ENCODE results near the gene SIAH3. TPM values are rescaled to one million over a fixed set of nuclear protein-coding genes. Genes with fewer than 3 reads are reported as not detected.

The SIAH3 gene
- total RNA-seq, 2 donors from 2014 or later: not detected

GRCh38 chr13:45892513-45892912, 41.0 kb upstream of the SIAH3 start:
- intact Hi-C loops (cut with DNase I): no loop called here
- Histone ChIP-seq H3K27ac (no peak overlapping the region), H3K4me3 (no peak overlapping the region), H3K9ac (ENCODE audit: low read depth in 2 of 2, low read length in 2 of 2) (no peak overlapping the region), H3K4me1 (no peaks in the 10 kb centered on the region), H3K36me3 (no peaks in the 10 kb centered on the region), H3K9me3 (no peaks in the 10 kb centered on the region), H3K27me3 (no peaks in the 10 kb centered on the region)
- no peak for DNase-seq
- TF ChIP-seq, protein P1, sequence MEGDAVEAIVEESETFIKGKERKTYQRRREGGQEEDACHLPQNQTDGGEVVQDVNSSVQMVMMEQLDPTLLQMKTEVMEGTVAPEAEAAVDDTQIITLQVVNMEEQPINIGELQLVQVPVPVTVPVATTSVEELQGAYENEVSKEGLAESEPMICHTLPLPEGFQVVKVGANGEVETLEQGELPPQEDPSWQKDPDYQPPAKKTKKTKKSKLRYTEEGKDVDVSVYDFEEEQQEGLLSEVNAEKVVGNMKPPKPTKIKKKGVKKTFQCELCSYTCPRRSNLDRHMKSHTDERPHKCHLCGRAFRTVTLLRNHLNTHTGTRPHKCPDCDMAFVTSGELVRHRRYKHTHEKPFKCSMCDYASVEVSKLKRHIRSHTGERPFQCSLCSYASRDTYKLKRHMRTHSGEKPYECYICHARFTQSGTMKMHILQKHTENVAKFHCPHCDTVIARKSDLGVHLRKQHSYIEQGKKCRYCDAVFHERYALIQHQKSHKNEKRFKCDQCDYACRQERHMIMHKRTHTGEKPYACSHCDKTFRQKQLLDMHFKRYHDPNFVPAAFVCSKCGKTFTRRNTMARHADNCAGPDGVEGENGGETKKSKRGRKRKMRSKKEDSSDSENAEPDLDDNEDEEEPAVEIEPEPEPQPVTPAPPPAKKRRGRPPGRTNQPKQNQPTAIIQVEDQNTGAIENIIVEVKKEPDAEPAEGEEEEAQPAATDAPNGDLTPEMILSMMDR (IDR thresholded peaks at IDR 0.05): no peak

- intact Hi-C loops (cut with DNase I): no loop called here
- H3K4me3 ChIP-seq: no peak overlapping the region
- H3K9ac ChIP-seq (ENCODE audit: low read depth in 2 of 2, low read length in 2 of 2): no peak overlapping the region
- no peaks in the 10 kb centered on the region for H3K36me3 ChIP-seq
- H3K4me1 ChIP-seq: no peaks in the 10 kb centered on the region
- H3K27me3 ChIP-seq: no peaks in the 10 kb centered on the region
- no peak overlapping the region for H3K27ac ChIP-seq
- no peaks in the 10 kb centered on the region for H3K9me3 ChIP-seq
- TF ChIP-seq, protein P1 (IDR thresholded peaks at IDR 0.05): no peak
- DNase-seq: no peak
Measured at GRCh38 chr13:45889590-45890243, 38.2 kb upstream of the SIAH3 start.

DNA sequence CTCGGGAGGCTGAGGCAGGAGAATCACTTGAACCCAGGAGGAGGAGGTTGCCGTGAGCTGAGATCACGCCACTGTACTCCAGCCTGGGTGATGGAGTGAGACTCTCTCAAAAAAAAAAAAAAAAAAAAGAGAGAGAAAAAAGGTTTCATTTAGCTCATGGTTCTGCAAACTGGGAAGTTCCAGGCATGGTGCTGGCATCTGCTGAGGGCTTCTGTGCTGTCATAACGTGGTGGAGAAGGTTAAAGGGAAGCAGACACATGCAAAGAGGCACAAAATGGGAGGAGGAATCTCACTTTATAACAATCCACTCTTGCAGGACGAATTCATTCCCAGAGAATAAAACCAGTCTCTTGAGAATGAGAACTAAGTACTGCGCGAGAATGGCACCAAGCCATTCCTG, 34.9 kb upstream of the SIAH3 start:
- no peak overlapping the region for H3K9ac ChIP-seq (ENCODE audit: low read depth in 2 of 2, low read length in 2 of 2)
- H3K4me1 ChIP-seq: no peaks in the 10 kb centered on the region
- no peak overlapping the region for H3K27ac ChIP-seq
- intact Hi-C loops (cut with DNase I): no loop called here
- H3K4me3 ChIP-seq: no peak overlapping the region
- H3K9me3 ChIP-seq: no peaks in the 10 kb centered on the region
- no peak for DNase-seq
- no peaks in the 10 kb centered on the region for H3K27me3 ChIP-seq
- H3K36me3 ChIP-seq: no peaks in the 10 kb centered on the region
- TF ChIP-seq, protein P1 (IDR thresholded peaks at IDR 0.05): no peak

DNA sequence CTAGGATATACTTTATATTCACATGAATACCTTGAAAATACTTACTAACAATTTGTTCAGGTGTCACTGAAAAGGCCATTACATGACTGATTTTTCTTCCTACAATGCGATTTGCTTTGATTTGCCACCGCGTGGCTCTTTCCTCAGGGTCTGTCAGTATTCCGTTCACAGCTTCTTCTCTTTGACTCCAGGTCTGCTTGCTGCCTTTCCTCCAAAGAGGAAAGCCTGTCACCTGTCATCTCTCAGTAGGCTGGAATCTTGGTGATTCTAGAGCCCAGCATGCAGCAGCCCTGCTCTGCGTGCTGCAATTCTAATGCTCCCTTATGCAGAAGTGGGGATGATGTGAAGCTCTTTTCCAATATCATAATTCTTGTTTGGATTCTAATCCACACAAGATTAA, 33.6 kb upstream of the SIAH3 start:
- Histone ChIP-seq H3K9ac (ENCODE audit: low read depth in 2 of 2, low read length in 2 of 2) (no peak overlapping the region), H3K27me3 (no peaks in the 10 kb centered on the region), H3K36me3 (no peaks in the 10 kb centered on the region), H3K27ac (no peak overlapping the region), H3K4me3 (no peak overlapping the region), H3K9me3 (no peaks in the 10 kb centered on the region), H3K4me1 (no peaks in the 10 kb centered on the region)
- intact Hi-C loops (cut with DNase I): no loop called here
- DNase-seq: no peak
- TF ChIP-seq, protein P1 (IDR thresholded peaks at IDR 0.05): no peak

GRCh38 chr13:45882626-45883025, 31.1 kb upstream of the SIAH3 start:
- DNase-seq: no peak
- intact Hi-C loops (cut with DNase I): no loop called here
- Histone ChIP-seq H3K36me3 (no peaks in the 10 kb centered on the region), H3K4me1 (no peaks in the 10 kb centered on the region), H3K4me3 (no peak overlapping the region), H3K27ac (no peak overlapping the region), H3K9me3 (no peaks in the 10 kb centered on the region), H3K9ac (ENCODE audit: low read depth in 2 of 2, low read length in 2 of 2) (no peak overlapping the region), H3K27me3 (no peaks in the 10 kb centered on the region)
- TF ChIP-seq, protein P1 (IDR thresholded peaks at IDR 0.05): no peak

All from colonic mucosa (tissue), 4 donors.